ENCODE data around the gene GLRX3. TPM values are rescaled to one million over a fixed set of nuclear protein-coding genes. Genes with fewer than 3 reads are reported as not detected.
A peak's percentile ranks its signal among the peaks of the same experiment; 100 is the strongest.

The GLRX3 gene
- total RNA-seq, 1 donor from 2014 or later, result 192 TPM

GRCh38 chr10:130137090-130137448 is 878 bp downstream of the GLRX3 start:
- peak overlapping the region; percentile 89 for H3K4me3 ChIP-seq (ENCODE audit: low read depth, low read length)
- no peaks in the 10 kb centered on the region for H3K36me3 ChIP-seq (ENCODE audit: control insufficient read depth, insufficient read depth, low read length)
- no peak for TF ChIP-seq CTCF (IDR thresholded peaks at IDR 0.05; ENCODE audit: insufficient read depth, low read length, poor library complexity, severe bottlenecking)
- no peaks in the 10 kb centered on the region for H3K27me3 ChIP-seq (ENCODE audit: control insufficient read depth, insufficient read depth, low read length)
- no peak for DNase-seq (ENCODE audit: low read depth)

- no peaks in the 10 kb centered on the region for H3K27me3 ChIP-seq (ENCODE audit: control insufficient read depth, insufficient read depth, low read length)
- no peak for DNase-seq (ENCODE audit: low read depth)
- peak overlapping the region; percentile 89 for H3K4me3 ChIP-seq (ENCODE audit: low read depth, low read length)
- H3K36me3 ChIP-seq (ENCODE audit: control insufficient read depth, insufficient read depth, low read length), result no peaks in the 10 kb centered on the region
- TF ChIP-seq CTCF (IDR thresholded peaks at IDR 0.05; ENCODE audit: insufficient read depth, low read length, poor library complexity, severe bottlenecking), result no peak
Observed at GRCh38 chr10:130137659-130138478, 1.7 kb downstream of the GLRX3 start.

- Histone ChIP-seq H3K4me3 (ENCODE audit: low read depth, low read length) (no peak overlapping the region), H3K27me3 (ENCODE audit: control insufficient read depth, insufficient read depth, low read length) (no peaks in the 10 kb centered on the region), H3K36me3 (ENCODE audit: control insufficient read depth, insufficient read depth, low read length) (no peaks in the 10 kb centered on the region)
- DNase-seq (ENCODE audit: low read depth), result peak; percentile 72
- TF ChIP-seq CTCF (IDR thresholded peaks at IDR 0.05; ENCODE audit: insufficient read depth, low read length, poor library complexity, severe bottlenecking), result no peak
Observed at GRCh38 chr10:130138479-130138866, 2.3 kb downstream of the GLRX3 start.

- Histone ChIP-seq H3K27me3 (ENCODE audit: control insufficient read depth, insufficient read depth, low read length) (no peaks in the 10 kb centered on the region), H3K4me3 (ENCODE audit: low read depth, low read length) (no peak overlapping the region), H3K36me3 (ENCODE audit: control insufficient read depth, insufficient read depth, low read length) (no peaks in the 10 kb centered on the region)
- TF ChIP-seq CTCF (IDR thresholded peaks at IDR 0.05; ENCODE audit: insufficient read depth, low read length, poor library complexity, severe bottlenecking), result no peak
- no peak for DNase-seq (ENCODE audit: low read depth)
Observed at GRCh38 chr10:130140425-130140824, 4.2 kb downstream of the GLRX3 start.

GRCh38 chr10:130141038-130141437 is 4.8 kb downstream of the GLRX3 start:
- Histone ChIP-seq H3K27me3 (ENCODE audit: control insufficient read depth, insufficient read depth, low read length) (no peaks in the 10 kb centered on the region), H3K36me3 (ENCODE audit: control insufficient read depth, insufficient read depth, low read length) (no peaks in the 10 kb centered on the region), H3K4me3 (ENCODE audit: low read depth, low read length) (no peak overlapping the region)
- no peak for DNase-seq (ENCODE audit: low read depth)
- TF ChIP-seq CTCF (IDR thresholded peaks at IDR 0.05; ENCODE audit: insufficient read depth, low read length, poor library complexity, severe bottlenecking), result no peak

- no peak for DNase-seq (ENCODE audit: low read depth)
- Histone ChIP-seq H3K27me3 (ENCODE audit: control insufficient read depth, insufficient read depth, low read length) (no peaks in the 10 kb centered on the region), H3K36me3 (ENCODE audit: control insufficient read depth, insufficient read depth, low read length) (no peaks in the 10 kb centered on the region), H3K4me3 (ENCODE audit: low read depth, low read length) (no peak overlapping the region)
- TF ChIP-seq CTCF (IDR thresholded peaks at IDR 0.05; ENCODE audit: insufficient read depth, low read length, poor library complexity, severe bottlenecking), result no peak
Observed at GRCh38 chr10:130141460-130141859, 5.3 kb downstream of the GLRX3 start.
